ENCODE data around the gene CD163L1.

Gene CD163L1

GRCh38 chr12:7376196-7376595 is 67.8 kb downstream of the CD163L1 start:
- FAIRE-seq (no peak), DNase-seq (ENCODE audit: insufficient read length, low spot score) (no peak)
- no peak for TF ChIP-seq CTCF (IDR thresholded peaks at IDR 0.05; ENCODE audit: insufficient read depth, missing control alignments)

- DNase-seq (ENCODE audit: insufficient read length, low spot score), result no peak
- TF ChIP-seq CTCF (IDR thresholded peaks at IDR 0.05; ENCODE audit: insufficient read depth, missing control alignments), result no peak
- FAIRE-seq, result no peak
Measured at GRCh38 chr12:7375145-7375543, 68.8 kb downstream of the CD163L1 start.

GRCh38 chr12:7374423-7375144 is 69.4 kb downstream of the CD163L1 start:
- FAIRE-seq (no peak), DNase-seq (ENCODE audit: insufficient read length, low spot score) (no peak)
- TF ChIP-seq CTCF (IDR thresholded peaks at IDR 0.05; ENCODE audit: insufficient read depth, missing control alignments), result no peak

- TF ChIP-seq CTCF (IDR thresholded peaks at IDR 0.05; ENCODE audit: insufficient read depth, missing control alignments), result no peak
- FAIRE-seq (no peak), DNase-seq (ENCODE audit: insufficient read length, low spot score) (no peak)
Measured at GRCh38 chr12:7373226-7373625, 70.7 kb downstream of the CD163L1 start.

- TF ChIP-seq CTCF (IDR thresholded peaks at IDR 0.05; ENCODE audit: insufficient read depth, missing control alignments), result no peak
- DNase-seq (ENCODE audit: insufficient read length, low spot score) (no peak), FAIRE-seq (no peak)
Measured at GRCh38 chr12:7369274-7369729, 74.7 kb downstream of the CD163L1 start.

GRCh38 chr12:7362734-7363133 is 81.2 kb downstream of the CD163L1 start:
- FAIRE-seq (no peak), DNase-seq (ENCODE audit: insufficient read length, low spot score) (no peak)
- TF ChIP-seq CTCF (IDR thresholded peaks at IDR 0.05; ENCODE audit: insufficient read depth, missing control alignments), result no peak

GRCh38 chr12:7361265-7361664 is 82.7 kb downstream of the CD163L1 start:
- DNase-seq (ENCODE audit: insufficient read length, low spot score) (no peak), FAIRE-seq (no peak)
- TF ChIP-seq CTCF (IDR thresholded peaks at IDR 0.05; ENCODE audit: insufficient read depth, missing control alignments), result no peak
